ENCODE results near the gene FCN3.

The FCN3 gene

DNA sequence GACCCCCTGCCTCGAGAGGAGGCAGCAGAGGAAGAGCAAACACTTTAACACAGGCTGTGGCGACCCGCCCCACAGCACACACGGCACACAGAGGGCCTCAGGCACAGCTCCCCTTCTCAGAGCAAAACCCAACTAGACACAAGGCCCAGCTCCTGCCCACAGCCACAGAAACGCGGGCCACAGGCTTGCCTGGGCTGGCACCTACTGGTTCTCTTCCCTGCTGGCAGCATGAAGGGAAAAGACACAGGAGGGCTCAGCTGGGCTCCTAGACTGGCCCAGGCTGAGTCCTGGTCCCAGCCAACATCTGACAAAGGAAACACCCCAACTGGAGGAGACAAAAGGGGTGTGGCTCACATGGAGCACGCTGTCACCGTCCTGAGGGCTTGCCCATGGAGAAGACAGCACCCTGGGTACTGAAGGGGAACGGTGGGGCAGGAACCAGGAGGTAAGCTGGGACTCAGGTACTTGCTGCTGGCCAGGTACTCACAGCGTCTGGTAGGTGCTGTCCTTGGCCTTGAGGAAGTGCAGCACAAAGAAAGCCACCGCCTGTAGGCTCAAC lies 5.0 kb upstream of the FCN3 start:
- FAIRE-seq: no peak

DNA sequence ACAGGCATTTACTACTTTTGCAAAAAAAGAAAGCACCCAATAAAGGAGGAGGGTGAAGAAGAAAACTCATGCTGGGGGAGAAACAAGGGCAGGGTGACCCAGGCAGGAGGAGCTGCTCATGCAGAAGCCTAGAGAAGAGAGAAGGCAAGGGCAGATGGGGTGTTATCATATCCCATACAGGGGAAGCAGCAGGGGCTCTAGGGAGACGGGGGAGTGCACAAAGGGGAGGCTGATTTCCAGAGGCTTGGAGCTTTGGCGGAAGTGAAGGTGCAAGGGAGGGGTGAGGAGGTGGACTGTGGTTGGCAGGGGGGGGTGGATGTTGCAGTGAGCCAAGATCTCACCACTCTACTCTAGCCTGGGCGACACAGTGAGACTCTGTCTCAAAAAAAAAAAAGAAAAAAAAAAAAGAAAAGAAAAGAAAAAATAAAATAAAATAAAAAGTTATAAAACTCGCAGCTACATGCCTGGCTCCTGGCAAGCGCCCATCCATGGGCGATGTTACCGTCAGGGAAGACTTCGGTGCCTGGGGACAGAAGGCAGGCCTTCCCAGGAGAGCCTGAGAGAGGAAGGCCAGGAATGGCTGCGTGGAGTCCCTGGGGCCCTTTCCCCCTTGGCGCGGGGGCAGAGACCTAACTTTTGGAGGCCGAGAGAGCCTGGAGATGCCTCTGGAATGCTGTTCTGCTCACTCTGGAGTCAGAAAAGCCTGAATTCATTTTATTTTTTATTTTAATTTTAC lies 3.3 kb upstream of the FCN3 start:
- FAIRE-seq: no peak

GRCh38 chr1:27372808-27373690 lies 1.6 kb downstream of the FCN3 start:
- FAIRE-seq: no peak

GRCh38 chr1:27372022-27372807 lies 2.4 kb downstream of the FCN3 start:
- FAIRE-seq: no peak

- no peak for FAIRE-seq
Observed at GRCh38 chr1:27368869-27369582, 5.6 kb downstream of the FCN3 start.

GRCh38 chr1:27367160-27367650 lies 7.4 kb downstream of the FCN3 start:
- FAIRE-seq: no peak

DNA sequence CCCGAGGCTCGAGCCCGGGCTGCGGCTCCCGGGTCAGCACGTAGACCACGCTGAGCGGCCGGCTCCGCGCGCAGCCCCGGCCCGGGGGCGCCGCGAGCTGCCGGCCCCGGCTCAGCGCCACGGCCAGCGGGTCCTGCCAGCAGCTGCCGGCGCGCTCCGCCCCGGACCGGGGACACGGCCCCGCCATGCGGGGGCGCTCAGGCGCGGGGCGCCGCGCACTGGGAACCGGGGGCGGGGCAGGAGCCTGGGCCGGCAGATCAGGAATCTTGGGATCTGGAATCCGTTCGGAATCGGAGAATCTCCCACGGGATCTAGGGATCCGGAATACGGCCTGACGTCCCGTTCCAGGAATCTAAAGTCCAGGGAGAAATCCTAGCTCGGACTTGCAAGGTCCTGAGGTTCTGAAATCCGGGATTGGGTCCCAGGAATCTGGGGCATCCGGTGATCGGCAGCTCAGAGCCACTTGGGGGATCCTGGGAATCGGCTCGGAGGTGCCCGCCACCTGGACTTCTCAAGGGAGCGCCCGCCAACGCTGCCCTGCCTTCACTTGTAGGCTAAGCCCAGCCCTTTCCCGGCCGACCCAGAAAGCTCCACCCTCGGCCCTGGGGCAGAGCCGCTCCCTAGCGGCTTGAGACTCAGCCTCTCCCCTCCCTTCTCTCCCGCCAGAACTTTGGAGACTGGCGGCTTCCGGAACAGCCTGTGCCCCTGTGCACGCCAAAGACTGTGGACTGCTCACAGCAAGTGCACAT lies 8.0 kb downstream of the FCN3 start, which contains the start of gene MAP3K6:
MAP3K6 (minus strand) TSS at position 551 of the 749 bp plus-strand sequence; CDS start at position 187, 364 bp downstream.
- no peak for FAIRE-seq

DNA sequence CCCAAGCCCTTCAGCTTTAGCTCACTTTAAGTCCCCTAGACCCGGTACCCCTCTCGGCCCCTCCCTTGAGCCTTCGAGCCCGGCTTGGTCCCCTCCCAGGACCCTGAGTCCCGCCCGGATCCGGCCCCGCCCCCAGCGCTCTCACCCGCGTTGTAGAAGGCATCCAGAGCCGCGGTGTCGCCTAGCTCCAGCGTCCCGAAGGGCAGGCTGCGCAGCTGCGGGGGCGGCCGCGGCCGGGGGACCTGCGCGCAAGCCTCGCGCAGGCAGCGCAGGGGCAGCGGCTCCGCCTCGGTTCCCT lies 8.6 kb downstream of the FCN3 start:
- FAIRE-seq: no peak

DNA sequence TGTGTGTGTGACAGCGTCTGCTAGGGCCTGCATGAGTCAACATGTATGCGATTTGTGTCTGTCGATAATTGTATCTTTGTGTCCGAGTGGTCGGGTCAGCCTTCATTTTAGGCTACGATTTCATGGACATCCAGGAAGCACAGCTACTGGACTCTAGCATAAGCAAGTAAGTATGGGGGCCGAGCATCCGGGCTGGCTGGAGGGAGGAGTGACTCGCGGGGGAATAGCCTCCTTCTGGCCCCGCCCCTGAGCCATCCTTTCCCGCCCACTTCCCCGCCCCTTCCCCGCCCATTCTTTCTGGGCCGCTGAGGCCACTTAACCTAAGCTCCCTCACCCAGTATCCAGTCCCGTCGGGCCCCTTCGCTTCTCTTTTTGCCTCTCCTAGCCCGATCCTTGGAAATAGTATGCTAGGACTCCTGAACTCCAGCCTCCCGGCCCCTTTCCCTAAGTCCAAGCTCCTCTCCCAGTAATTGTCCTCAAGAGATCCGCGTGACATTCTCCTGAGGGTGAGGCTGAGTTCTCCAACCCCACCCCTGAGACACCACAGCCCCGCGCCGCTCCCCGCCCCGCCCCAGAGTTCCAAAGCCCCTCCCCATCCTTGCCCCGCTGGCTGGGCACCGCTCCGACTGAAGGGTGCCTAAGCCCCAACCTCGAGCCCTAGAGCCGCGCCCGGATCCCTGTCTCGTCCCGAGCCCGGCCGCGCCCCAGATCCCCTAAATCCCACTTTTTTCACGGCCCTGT lies 9.1 kb downstream of the FCN3 start:
- FAIRE-seq: no peak

DNA sequence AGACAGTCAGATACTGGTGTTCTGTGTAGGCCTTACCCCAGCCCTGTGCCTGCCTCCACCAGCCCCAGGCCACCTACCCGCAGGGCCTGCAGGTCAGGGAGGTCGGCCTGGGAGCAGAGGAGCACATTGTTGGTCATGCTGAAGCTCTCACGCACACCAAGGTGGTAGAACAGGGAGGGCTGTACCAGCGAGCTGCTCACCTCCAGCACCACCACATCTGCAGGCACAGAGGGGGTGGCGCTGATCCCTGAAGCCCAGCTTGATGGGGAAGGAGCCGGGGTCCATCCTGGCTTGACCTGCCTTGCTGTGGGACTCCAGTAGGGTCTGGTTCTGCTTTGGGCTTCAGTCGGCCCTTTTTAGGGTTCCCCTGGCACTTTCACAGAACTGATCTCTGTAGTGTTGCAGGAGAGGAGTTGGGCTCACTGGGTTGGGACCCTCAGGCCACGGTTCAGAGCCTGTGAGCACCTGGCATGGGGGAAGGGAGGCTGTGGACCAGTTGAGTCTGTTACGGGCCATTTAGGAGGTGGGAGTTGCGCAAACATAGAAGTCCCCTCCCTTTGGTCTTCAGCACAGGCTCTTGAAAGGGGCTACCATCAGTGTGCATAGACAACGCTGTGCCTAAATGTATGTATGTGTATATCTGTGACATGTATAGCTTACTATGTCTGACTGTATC lies 9.8 kb downstream of the FCN3 start:
- no peak for FAIRE-seq

DNA sequence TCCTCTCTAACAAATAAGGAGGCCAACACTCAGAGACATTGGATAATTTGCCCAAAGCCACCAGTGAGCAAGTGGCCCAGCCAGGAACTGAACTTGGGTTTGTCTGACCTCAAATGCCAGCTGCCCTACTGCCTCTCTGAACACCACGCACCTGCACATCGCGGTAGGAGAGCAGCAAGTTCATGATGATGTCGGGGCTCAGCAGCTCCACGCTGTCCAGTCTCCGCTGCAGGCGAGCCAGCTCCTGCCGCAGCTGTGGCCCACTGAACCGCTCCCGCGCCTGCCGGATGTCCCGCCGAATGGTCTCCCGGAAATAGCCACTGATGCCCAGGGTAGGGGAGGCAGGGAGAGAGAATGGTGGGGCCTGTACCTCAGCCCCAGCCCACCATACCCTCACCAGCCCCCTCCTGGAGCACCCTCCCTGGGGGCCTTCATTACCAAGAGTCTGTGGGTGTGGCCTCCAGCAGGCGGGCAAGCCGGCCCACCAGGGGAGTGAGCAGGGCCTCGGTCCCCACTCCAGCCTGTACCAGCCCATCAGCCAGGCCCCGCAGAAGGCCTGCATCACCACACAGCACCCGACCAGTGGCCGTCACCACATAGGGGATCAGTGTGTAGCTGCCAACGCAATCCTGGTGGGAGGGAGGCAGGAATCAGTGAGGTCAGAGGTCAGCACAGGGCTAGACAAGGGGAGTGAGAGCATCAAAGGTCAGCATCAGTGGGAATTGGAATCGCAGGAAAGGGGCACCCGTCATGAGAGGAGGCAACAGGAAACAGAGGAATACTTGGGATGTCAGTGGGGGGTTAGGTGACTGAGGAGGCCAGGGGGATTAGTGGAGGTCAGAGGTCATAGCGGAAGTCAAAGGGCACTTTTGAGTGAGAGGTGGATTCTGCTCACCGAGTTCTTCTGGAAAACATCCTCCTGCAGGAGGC lies 10.6 kb downstream of the FCN3 start:
- FAIRE-seq: no peak

DNA sequence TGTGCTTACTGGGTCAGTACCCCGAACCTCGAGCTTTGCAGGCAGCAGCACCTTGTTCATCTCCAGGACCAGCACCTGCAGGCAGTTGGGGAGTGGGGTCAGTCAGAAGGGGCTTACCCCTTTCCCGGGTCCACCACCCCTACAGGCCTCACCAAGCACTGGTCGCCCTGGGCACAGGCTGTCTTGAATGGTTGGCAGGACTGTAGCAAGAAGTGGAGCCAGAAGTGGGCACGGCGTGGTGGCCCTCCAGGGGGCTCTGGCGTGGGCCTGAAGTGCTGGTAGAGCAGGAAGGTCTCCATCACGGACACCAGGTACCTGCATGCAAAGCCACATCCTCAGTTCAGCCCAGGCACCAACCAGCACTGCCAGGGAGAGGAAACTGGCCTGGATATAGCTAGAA lies 13.1 kb downstream of the FCN3 start:
- FAIRE-seq: no peak

DNA sequence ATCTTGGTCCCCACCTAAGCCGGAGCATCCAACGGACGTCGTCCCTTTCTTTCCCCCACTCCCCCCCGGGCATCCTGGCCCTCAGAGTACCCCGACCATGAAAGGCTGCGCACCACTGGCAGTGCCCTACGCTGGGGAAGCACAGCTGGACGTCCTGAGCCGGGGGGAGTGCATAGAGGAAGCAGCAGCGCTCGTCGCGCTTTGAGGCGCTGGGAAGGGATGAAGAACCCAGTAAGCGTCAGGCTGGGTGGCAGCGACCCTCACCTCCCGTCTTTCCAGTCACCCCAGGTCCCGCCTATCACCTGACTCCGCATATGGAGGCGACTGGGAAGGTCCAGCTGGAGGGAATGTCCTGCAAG lies 13.6 kb downstream of the FCN3 start:
- FAIRE-seq: no peak

GRCh38 chr1:27360159-27361043 lies 14.2 kb downstream of the FCN3 start:
- FAIRE-seq: no peak

DNA sequence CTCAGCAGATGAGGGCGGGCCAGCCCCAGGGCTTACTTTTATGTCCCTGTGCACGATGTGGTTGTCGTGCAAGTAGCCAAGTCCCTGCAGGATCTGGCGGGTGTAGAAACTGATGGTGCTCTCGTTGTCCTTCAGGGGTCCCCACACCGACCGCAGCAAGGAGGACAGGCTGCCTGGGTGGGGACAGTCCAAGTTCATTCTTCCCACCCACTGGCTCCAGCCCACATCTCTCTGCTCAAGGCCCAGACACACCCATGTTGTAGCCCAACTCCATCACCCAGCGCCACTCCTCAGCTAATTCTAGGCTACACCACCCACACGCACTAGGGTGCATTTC lies 14.8 kb downstream of the FCN3 start:
- FAIRE-seq: no peak

- no peak for FAIRE-seq
Observed at GRCh38 chr1:27358928-27359313, 15.7 kb downstream of the FCN3 start.

DNA sequence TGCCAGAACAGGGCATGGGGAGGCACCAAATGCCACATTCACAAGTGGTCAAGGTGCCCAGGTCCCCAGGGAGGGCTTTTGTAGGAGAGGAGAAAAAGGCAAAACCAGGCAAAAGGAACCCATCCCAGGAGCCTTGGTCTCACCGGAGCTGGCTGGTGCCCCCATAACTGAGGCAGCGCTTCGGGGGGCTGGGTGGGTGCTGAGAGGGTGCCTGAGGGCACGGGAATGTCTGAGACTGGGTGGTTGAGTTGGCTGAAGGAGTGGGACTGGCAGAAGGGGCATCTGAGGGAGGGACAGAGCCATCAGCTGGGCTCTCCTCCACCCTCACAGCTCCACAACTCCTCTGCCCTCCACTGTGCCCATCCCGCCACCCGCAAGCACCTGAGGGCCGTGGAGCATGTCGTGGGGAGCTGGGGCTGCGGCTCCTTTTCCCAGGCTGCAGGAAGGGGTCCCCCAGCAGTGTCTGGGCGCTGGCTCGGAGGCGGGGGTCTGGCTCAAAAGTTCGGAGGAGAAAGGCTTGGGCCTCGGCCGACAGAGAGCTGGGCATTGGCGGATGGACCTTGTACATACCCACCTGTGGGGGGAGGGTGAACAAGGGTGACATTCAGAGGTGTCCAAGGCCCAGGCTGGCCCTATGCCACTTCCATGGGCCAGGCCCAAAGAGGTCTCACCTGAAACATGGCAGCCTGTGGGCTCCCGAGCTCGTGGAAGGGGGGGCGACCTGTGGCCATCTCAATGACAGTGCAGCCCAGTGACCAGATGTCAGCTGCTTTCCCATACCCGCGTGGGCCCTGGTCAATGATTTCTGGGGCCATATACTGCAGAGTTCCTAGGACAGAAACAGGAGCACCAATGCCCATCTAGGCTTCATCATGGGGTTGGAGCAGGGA lies 16.3 kb downstream of the FCN3 start:
- FAIRE-seq: no peak
